HG03469 (cell line): Measurements from ENCODE around the gene GNA14.
"Not testable (repeated sequence)": the region's sequence is repeated elsewhere in the genome, so short reads cannot be mapped to it uniquely, and the experiment has no call there.

ENCODE experiments used
- ATAC-seq: cut with Tn5 transposase; IDR thresholded peaks from one replicate; pipeline ENCODE4 v1.9.1; 2021; ENCODE audit warnings: mild to moderate bottlenecking, moderate library complexity, moderate number of reproducible peaks; ENCODE audit not compliant: unreplicated experiment

Gene GNA14

GRCh38 chr9:77455312-77455927 lies 192.7 kb downstream of the GNA14 start:
- ATAC-seq: peak; percentile 35

GRCh38 chr9:77454663-77455062 lies 193.5 kb downstream of the GNA14 start:
- ATAC-seq: no peak

- no peak for ATAC-seq
Observed at GRCh38 chr9:77453825-77454647, 194.1 kb downstream of the GNA14 start.

- ATAC-seq: no peak
Observed at GRCh38 chr9:77451507-77451906, 196.6 kb downstream of the GNA14 start.

- ATAC-seq: no peak
Observed at GRCh38 chr9:77450085-77450475, 198.0 kb downstream of the GNA14 start.

GRCh38 chr9:77449240-77450084 lies 198.7 kb downstream of the GNA14 start:
- ATAC-seq: no peak

GRCh38 chr9:77447646-77448045 lies 200.5 kb downstream of the GNA14 start:
- no peak for ATAC-seq

GRCh38 chr9:77442436-77442835 lies 205.7 kb downstream of the GNA14 start:
- ATAC-seq: no peak

GRCh38 chr9:77441124-77441523 lies 207.0 kb downstream of the GNA14 start:
- not testable (repeated sequence) for ATAC-seq

- no peak for ATAC-seq
Observed at GRCh38 chr9:77440057-77440456, 208.1 kb downstream of the GNA14 start.

- ATAC-seq: no peak
Observed at GRCh38 chr9:77438653-77439052, 209.5 kb downstream of the GNA14 start.

GRCh38 chr9:77435688-77436087 lies 212.4 kb downstream of the GNA14 start:
- no peak for ATAC-seq

GRCh38 chr9:77435277-77435676 lies 212.8 kb downstream of the GNA14 start:
- no peak for ATAC-seq

GRCh38 chr9:77433675-77434445 lies 214.3 kb downstream of the GNA14 start:
- ATAC-seq: peak; percentile 94

- no peak for ATAC-seq
Observed at GRCh38 chr9:77432053-77432452, 216.1 kb downstream of the GNA14 start.

- ATAC-seq: no peak
Observed at GRCh38 chr9:77429928-77430327, 218.2 kb downstream of the GNA14 start.

GRCh38 chr9:77427256-77427927 lies 220.7 kb downstream of the GNA14 start:
- ATAC-seq: no peak

- no peak for ATAC-seq
Observed at GRCh38 chr9:77426712-77427111, 221.4 kb downstream of the GNA14 start.

GRCh38 chr9:77424993-77425392 lies 223.1 kb downstream of the GNA14 start:
- no peak for ATAC-seq

- ATAC-seq: no peak
Observed at GRCh38 chr9:77423841-77424240, 224.3 kb downstream of the GNA14 start.
